HepG2 (cell line): ENCODE data around the gene ADORA2B. TPM values are rescaled to one million over a fixed set of nuclear protein-coding genes. Genes with fewer than 3 reads are reported as not detected.

ENCODE experiments used
- GLI4 ChIP-seq: sonication (generic); formaldehyde crosslinking; IDR thresholded peaks from 2 replicates; pipeline ENCODE4 v1.5.1; 2020; ENCODE audit warnings: missing genetic modification reagents, mild to moderate bottlenecking, moderate library complexity, borderline replicate concordance
- HINFP ChIP-seq: sonication (generic); formaldehyde crosslinking; IDR thresholded peaks from 2 replicates; pipeline ENCODE4 v1.4.0; 2020; ENCODE audit warnings: low read depth, mild to moderate bottlenecking, missing genetic modification reagents
- JUND ChIP-seq: sonication (generic); formaldehyde crosslinking; IDR thresholded peaks from 2 replicates; pipeline ENCODE4 v1.8.0; 2022; ENCODE audit warnings: mild to moderate bottlenecking, missing genetic modification reagents
- MXI1 ChIP-seq: IDR thresholded peaks from 3 replicates; pipeline ENCODE4 v1.6.1; 2012; ENCODE audit warnings: low read depth, low read length, inconsistent platforms, borderline replicate concordance
- RNF2 ChIP-seq: fragments of 450-650 bp; conservative IDR thresholded peaks from 2 replicates; pipeline ENCODE4 v1.6.1; 2016; ENCODE audit warnings: low read depth
- SYNCRIP ChIP-seq: fragments of 200-400 bp; formaldehyde crosslinking; IDR thresholded peaks from 2 replicates; pipeline ENCODE4 v1.6.1; 2018; ENCODE audit warnings: mild to moderate bottlenecking, low read depth, low read length; ENCODE audit not compliant: insufficient read depth
- TIGD3 ChIP-seq: sonication (generic); formaldehyde crosslinking; IDR thresholded peaks from 2 replicates; pipeline ENCODE4 v1.5.1; 2020; ENCODE audit warnings: mild to moderate bottlenecking, missing genetic modification reagents, borderline replicate concordance
- TMF1 ChIP-seq: sonication (generic); formaldehyde crosslinking; IDR thresholded peaks from 2 replicates; pipeline ENCODE4 v1.8.1; 2022; ENCODE audit warnings: low read depth, missing genetic modification reagents
- WIZ ChIP-seq: sonication (generic); formaldehyde crosslinking; IDR thresholded peaks from 2 replicates; pipeline ENCODE4 v1.5.1; 2020; ENCODE audit warnings: mild to moderate bottlenecking, missing genetic modification reagents
- ZFP41 ChIP-seq: sonication (generic); formaldehyde crosslinking; IDR thresholded peaks from 2 replicates; pipeline ENCODE4 v1.4.0; 2020; ENCODE audit warnings: mild to moderate bottlenecking, missing genetic modification reagents, borderline replicate concordance
- ZNF260 ChIP-seq: sonication (generic); formaldehyde crosslinking; IDR thresholded peaks from 2 replicates; pipeline ENCODE4 v1.4.0; 2020; ENCODE audit warnings: missing genetic modification reagents, low read depth, mild to moderate bottlenecking, borderline replicate concordance
- ZNF280D ChIP-seq: sonication (generic); formaldehyde crosslinking; IDR thresholded peaks from 2 replicates; pipeline ENCODE4 v1.5.1; 2020; ENCODE audit warnings: mild to moderate bottlenecking, missing genetic modification reagents
- ZNF318 ChIP-seq: sonication (generic); formaldehyde crosslinking; IDR thresholded peaks from 2 replicates; pipeline ENCODE4 v1.4.0; 2020; ENCODE audit warnings: mild to moderate bottlenecking, missing genetic modification reagents
- ZNF672 ChIP-seq: sonication (generic); formaldehyde crosslinking; IDR thresholded peaks from 2 replicates; pipeline ENCODE4 v1.8.1; 2022; ENCODE audit warnings: missing genetic modification reagents
- polyA plus RNA-seq, 8 experiments: library from polyadenylated mRNA; depleted of rRNA in 3 of 8; stranded (reverse) in 7 of 8; unstranded in 1 of 8; fragments of >200 nt; fragmentation: Illumina TruSeq in 4 of 8; extraction: Trizol in 4 of 8; gene quantifications; 2 replicates each; pipeline versions ENCODE4 v1.2.1 to v1.2.3, GENCODE V29; 2011 to 2016; ENCODE audit warnings: low read depth in 4 of 8, missing spikeins in 1 of 8, mixed read lengths in 1 of 8; ENCODE audit not compliant: insufficient read depth in 1 of 8
- total RNA-seq, 5 experiments: library from RNA; depleted of rRNA; stranded (reverse); fragments of >200 nt; fragmentation: Illumina TruSeq; extraction: Trizol; gene quantifications; 2 replicates each; pipeline ENCODE4 v1.2.3, GENCODE V29; 2016; ENCODE audit warnings: low read depth in 1 of 5

The ADORA2B gene
- total and polyA plus RNA-seq, 2 of the 13 experiments (the other 11 are each of a cell fraction or from before 2014, with no cell fraction given) = 10.4 to 20.0 TPM

GRCh38 chr17:15944759-15945526, at the start of gene ADORA2B (continued):
- peak; percentile 89; the same call in 1 of the 2 replicates for TF ChIP-seq HINFP (CRISPR knock-in tag)
- no peak for TF ChIP-seq SYNCRIP
- TF ChIP-seq GLI4 = no peak
- TF ChIP-seq ZNF260 = no peak
- TF ChIP-seq TIGD3 (CRISPR knock-in tag) = no peak
- no peak for TF ChIP-seq ZNF672 (CRISPR knock-in tag)
- no peak; the same call in 1 of the 2 replicates for TF ChIP-seq ZFP41 (CRISPR knock-in tag)
- TF ChIP-seq RNF2 = peak; percentile 88; the same call in 1 of the 2 replicates
- TF ChIP-seq MXI1 = no peak; the same call in 2 of the 3 replicates
- no peak for TF ChIP-seq ZNF280D (CRISPR knock-in tag)
- TF ChIP-seq WIZ (CRISPR knock-in tag) = no peak
- TF ChIP-seq JUND (CRISPR knock-in tag) = no peak
- no peak for TF ChIP-seq ZNF318 (CRISPR knock-in tag)
- TF ChIP-seq TMF1 (CRISPR knock-in tag) = peak; percentile 14; the same call in 1 of the 2 replicates
